ENCODE measurements around the gene VAV2. TPM values are rescaled to one million over a fixed set of nuclear protein-coding genes. Genes with fewer than 3 reads are reported as not detected.

Gene VAV2
- total and polyA plus RNA-seq, 2 of the 4 experiments (the other 2 are of a cell fraction): 10.8 to 13.4 TPM

DNA sequence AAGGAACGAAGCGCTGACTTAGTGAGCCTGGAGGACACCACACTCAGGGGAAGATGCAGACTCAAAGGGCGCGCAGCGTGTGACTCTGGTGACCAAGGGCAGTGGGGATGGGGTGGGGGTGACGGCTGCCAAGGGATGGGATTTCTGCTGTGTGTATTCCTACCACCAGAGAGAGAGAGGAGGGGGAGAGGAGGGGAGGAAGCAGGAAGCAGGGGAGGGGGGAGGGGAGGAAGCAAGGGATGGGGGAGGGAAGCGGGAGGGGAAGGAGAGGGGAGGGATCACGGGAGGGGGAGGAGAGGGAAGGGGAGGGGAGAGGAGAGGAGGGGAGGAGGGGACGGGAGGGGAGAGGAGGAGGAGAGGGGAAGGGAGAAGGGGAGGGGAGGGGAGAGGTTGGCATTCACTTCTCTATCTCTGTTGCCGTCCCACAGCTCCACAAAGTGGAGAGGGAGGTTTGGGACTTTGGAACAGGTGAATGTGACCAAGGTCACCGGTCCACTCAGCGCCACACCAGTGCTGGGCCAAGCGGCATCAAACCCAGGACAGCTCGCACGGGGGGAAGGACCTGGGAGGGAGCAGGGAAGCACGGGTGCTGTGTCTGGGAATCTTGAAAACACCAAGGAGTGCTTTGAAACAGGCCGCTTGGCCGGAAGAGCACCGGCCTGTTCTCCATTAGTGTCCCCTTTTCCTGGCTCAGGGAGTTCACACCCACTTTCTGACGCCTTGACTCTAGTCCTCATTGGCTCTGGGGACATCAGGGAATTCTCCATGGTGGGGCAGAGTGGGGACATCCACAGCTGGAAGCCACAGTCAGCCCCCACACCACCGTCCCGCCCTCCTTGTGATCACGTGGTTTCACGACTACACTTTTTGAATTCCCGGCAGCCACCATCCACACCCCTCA is 77.4 kb downstream of the VAV2 start:
- WGBS, 2 experiments (ENCODE audit: extremely low coverage in 2 of 2, insufficient read length in 1 of 2): 72% methylated on average over 13 of the region's 25 CpGs; no CpG with 5 or more reads in 1 of the 2 experiments
- no peak overlapping the region for H4K8ac ChIP-seq (ENCODE audit: low read depth in 2 of 2, low read length in 2 of 2)
- DNase-seq: no peak
- no peak overlapping the region for H3K23ac ChIP-seq (ENCODE audit: low read depth, low read length)
- H3K27ac ChIP-seq (ENCODE audit: insufficient read depth, low read length): no peak overlapping the region
- H4K20me1 ChIP-seq (ENCODE audit: insufficient read depth, low read length): peaks cover 54% of the 10 kb centered on the region
- H3K9me1 ChIP-seq (ENCODE audit: insufficient read depth, low read length): peaks cover 27% of the 10 kb centered on the region
- no peak overlapping the region for H3K18ac ChIP-seq (ENCODE audit: low read depth, low read length)
- intact Hi-C loops (cut with micrococcal nuclease): no loop called here
- H3K9me3 ChIP-seq (ENCODE audit: control insufficient read depth, insufficient read depth, low read length): no peaks in the 10 kb centered on the region
- H3K4ac ChIP-seq (ENCODE audit: low read depth, low read length): no peak overlapping the region
- H3K14ac ChIP-seq (replicated peaks; ENCODE audit: low read depth, low read length): no peak overlapping the region
- ChIA-PET POLR2A (ENCODE audit: unreplicated experiment) (no interaction called here), CTCF (no interaction called here)
- H2BK120ac ChIP-seq (ENCODE audit: low read depth, low read length): no peak overlapping the region
- no TSS peak for BruUV-seq (replicated peaks)
- no peak overlapping the region for H3K4me3 ChIP-seq (ENCODE audit: insufficient read depth, low read depth, low read length)
- no peak overlapping the region for H2AK9ac ChIP-seq (replicated peaks; ENCODE audit: low read depth, low read length, poor library complexity)
- H2BK5ac ChIP-seq (ENCODE audit: low read depth, low read length, poor library complexity, severe bottlenecking): no peak overlapping the region
- H3K79me1 ChIP-seq (ENCODE audit: low read depth in 1 of 2, low read length in 2 of 2): peaks cover 42 to 92% of the 10 kb centered on the region in 2 experiments
- H4K5ac ChIP-seq (ENCODE audit: low read depth, low read length): no peak overlapping the region
- no peak overlapping the region for H2AK5ac ChIP-seq (ENCODE audit: low read depth, low read length)
- H3K4me2 ChIP-seq (ENCODE audit: low read depth, low read length): no peak overlapping the region
- peaks cover 3% of the 10 kb centered on the region; the same call in 1 of the 2 replicates for H3K36me3 ChIP-seq (ENCODE audit: control insufficient read depth, insufficient read depth, low read length)
- no peak overlapping the region for H2BK20ac ChIP-seq (ENCODE audit: low read depth, low read length)
- peaks cover 22% of the 10 kb centered on the region for H3K4me1 ChIP-seq (ENCODE audit: control insufficient read depth, insufficient read depth, low read length)
- H2BK15ac ChIP-seq (ENCODE audit: low read depth, low read length): no peak overlapping the region
- dilution Hi-C loops (cut with HindIII; ENCODE audit: low sequenced_read_pairs, unreplicated experiment): no loop called here
- TF ChIP-seq MAFK (IDR thresholded peaks at IDR 0.05; ENCODE audit: low read depth, low read length) (no peak), FOS (IDR thresholded peaks at IDR 0.05; ENCODE audit: low read depth, low read length) (no peak), CHD1 (IDR thresholded peaks at IDR 0.05; ENCODE audit: low read depth, low read length) (no peak), SMC3 (IDR thresholded peaks at IDR 0.05; ENCODE audit: low read depth, low read length) (no peak), RCOR1 (IDR thresholded peaks at IDR 0.05; ENCODE audit: insufficient replicate concordance, low read length) (no peak), POLR2A (IDR thresholded peaks at IDR 0.05; ENCODE audit: low read depth, low read length) (no peak)
- TF ChIP-seq, protein P1, sequence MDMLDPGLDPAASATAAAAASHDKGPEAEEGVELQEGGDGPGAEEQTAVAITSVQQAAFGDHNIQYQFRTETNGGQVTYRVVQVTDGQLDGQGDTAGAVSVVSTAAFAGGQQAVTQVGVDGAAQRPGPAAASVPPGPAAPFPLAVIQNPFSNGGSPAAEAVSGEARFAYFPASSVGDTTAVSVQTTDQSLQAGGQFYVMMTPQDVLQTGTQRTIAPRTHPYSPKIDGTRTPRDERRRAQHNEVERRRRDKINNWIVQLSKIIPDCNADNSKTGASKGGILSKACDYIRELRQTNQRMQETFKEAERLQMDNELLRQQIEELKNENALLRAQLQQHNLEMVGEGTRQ (IDR thresholded peaks at IDR 0.05; ENCODE audit: low read depth, low read length): no peak
- TF ChIP-seq, protein P2, sequence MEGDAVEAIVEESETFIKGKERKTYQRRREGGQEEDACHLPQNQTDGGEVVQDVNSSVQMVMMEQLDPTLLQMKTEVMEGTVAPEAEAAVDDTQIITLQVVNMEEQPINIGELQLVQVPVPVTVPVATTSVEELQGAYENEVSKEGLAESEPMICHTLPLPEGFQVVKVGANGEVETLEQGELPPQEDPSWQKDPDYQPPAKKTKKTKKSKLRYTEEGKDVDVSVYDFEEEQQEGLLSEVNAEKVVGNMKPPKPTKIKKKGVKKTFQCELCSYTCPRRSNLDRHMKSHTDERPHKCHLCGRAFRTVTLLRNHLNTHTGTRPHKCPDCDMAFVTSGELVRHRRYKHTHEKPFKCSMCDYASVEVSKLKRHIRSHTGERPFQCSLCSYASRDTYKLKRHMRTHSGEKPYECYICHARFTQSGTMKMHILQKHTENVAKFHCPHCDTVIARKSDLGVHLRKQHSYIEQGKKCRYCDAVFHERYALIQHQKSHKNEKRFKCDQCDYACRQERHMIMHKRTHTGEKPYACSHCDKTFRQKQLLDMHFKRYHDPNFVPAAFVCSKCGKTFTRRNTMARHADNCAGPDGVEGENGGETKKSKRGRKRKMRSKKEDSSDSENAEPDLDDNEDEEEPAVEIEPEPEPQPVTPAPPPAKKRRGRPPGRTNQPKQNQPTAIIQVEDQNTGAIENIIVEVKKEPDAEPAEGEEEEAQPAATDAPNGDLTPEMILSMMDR (conservative IDR thresholded peaks at IDR 0.05; ENCODE audit: low read depth, low read length): no peak
- TF ChIP-seq, protein P3, sequence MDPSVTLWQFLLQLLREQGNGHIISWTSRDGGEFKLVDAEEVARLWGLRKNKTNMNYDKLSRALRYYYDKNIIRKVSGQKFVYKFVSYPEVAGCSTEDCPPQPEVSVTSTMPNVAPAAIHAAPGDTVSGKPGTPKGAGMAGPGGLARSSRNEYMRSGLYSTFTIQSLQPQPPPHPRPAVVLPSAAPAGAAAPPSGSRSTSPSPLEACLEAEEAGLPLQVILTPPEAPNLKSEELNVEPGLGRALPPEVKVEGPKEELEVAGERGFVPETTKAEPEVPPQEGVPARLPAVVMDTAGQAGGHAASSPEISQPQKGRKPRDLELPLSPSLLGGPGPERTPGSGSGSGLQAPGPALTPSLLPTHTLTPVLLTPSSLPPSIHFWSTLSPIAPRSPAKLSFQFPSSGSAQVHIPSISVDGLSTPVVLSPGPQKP (IDR thresholded peaks at IDR 0.05; ENCODE audit: borderline replicate concordance, low read depth, low read length): no peak
- in situ Hi-C loops (cut with MboI; ENCODE audit: low sequenced_read_pairs): no loop called here
- no peak overlapping the region for H3K56ac ChIP-seq (ENCODE audit: extremely low read depth, insufficient read depth, low read length)
- no peak overlapping the region for H4K91ac ChIP-seq (ENCODE audit: insufficient read depth, low read depth, low read length)
- no peak overlapping the region for H3K9ac ChIP-seq (ENCODE audit: low read depth, low read length)
- H3K27me3 ChIP-seq (ENCODE audit: control insufficient read depth, insufficient read depth, low read length): no peaks in the 10 kb centered on the region
- no peak for ATAC-seq (ENCODE audit: low read depth)
- no peak overlapping the region for H2AFZ ChIP-seq (replicated peaks; ENCODE audit: low read length, poor library complexity)
